Activated CD4-positive, alpha-beta T cell treated with anti-CD3 and anti-CD28 coated beads for 24 hours (primary cell): ENCODE measurements around the gene PRSS33.

ENCODE experiments used
- DNase-seq, 2 donors: peaks; one replicate each; pipeline ENCODE4 v3.0.0-alpha.2; 2020; ENCODE audit warnings: low read depth in 2 of 2

The PRSS33 gene

DNA sequence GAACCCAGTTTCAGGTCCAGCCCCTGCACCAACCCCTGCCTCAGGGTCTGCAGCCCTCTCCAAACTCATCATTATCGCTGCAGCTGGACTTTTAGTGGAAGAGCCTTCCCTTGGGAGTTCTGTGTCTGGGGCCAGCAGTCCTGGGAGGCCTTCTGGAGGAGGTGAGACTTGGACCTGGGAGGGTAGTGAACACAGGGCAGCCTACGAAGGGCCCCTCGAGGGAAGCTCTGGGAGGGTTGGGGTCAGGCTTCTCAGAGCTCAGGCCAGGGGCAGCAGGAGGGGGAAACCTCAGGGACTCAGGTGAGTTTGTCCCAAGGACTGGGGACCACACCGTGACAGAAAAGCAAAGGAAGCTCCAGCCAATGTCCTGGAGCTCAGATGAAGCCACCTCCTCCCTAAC is 46.2 kb downstream of the PRSS33 start:
- DNase-seq = no peak

DNA sequence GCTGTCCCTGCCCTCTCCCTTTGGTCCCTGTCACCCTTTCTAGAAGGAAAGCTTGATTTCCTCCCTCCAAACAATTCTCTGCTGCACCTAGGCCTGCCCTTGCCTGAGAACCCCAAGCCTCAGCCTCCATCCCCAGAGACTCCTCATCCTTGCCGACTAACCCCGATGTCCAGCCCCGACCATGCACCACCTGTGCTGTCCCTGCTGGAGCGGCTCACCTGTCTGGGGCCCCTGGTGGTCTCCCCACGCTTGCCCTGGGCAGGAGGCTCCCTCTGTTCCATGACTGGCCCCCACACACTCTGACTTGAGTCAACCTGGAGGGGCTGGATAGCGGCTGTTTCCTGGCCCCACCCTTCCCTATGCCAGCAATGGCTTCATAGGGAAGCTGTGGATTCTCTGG is 46.9 kb downstream of the PRSS33 start:
- no peak for DNase-seq

DNA sequence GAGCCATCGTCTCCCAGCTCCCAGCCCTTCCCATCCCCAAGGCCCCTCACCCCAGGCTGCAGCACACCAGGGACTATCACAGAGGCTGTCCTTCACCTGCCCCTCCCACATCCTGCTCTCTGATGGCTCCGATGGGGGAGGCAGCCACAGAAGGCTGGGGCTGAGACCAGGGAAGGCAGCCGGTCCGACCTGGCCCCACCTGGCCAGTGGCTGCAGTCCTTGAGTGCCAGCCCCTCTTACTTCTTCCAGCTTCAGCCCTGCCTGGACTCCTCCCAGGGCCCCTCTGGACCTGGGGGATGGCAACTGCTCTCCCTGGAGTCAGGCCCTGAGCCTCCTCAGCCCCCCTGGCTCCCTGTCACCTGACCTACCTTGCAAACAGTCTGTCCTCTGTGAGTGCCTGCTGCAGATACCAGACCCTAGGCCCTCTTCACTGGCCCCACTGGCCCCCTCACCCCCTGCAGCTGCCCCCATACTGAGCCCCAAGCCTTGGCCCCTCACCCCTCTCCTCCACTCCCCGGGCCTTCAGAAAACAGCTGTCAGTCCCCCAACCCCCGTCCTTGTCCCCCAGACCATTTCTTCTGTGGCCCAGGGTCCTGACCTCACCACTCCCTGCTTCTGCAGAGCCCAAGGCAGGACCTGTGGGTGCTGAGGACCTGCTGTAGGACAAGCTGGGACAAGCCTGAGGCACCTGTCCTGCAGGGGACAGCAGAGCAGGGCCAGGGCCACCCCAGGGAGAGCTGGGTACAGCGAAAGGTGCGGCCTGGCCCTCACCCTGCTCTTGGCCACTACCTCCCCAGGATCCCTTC is 47.5 kb downstream of the PRSS33 start:
- no peak for DNase-seq

DNA sequence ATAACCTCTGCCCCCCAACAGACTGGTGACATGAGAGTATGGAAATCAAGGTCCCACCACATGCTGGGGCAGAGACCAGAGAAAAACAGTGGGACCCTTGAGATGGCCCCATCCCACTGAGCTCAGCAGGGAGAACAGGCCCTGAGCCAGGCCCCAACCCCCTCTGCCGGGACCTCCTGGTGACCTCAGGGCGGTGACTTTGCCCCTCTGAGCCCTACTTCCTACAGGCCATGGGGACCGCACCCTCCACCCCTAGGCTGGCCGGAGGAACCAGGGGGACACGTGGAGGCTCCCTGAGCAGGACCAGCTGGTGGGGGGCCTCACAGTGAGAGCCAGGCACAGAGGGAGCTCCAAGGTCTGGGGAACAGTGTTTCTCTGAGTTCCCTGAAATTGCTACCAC is 48.7 kb downstream of the PRSS33 start:
- DNase-seq = no peak

DNA sequence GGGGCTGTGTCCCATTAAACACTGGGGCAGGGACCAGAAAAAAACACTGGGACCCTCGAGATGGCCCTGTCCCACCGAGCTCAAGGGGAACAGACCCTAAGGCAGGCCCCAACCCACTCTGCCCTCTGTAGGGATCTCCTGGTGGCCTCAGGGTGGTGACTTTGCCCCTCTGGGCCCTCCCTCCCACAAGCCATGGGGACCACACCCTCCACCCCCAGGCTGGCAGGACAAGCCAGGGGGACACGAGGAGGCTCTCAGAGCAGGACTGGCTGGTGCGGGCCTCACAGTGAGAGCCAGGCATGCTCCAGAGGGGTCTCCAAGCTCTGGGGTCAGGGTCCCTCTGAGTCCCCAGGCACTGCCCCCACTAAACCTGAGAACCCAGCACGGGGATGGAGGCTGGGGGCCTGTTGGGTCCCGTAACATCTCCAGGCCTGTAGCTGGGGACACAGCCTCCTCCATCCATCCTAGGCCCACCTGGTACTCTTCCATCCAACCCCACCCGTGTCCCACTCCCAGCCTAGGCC is 49.4 kb downstream of the PRSS33 start:
- DNase-seq = no peak

DNA sequence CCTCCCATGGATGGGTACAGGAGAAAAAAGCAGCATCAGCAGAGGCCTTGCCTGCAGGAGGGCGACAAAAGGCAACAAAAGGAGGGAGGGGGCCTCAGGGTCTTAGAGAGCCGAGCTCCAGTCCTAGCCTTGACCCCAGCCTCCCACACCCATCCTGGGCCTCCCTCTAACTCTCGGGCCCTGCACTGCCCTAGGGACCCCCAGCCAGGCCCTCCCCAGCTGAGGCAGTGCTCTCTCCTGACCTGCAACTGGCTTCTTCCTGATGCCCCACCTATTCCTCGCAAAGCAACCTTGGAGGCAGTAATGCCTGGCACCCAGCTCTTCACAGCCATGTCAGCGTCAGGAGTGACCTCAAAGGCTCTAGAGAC is 50.1 kb downstream of the PRSS33 start:
- DNase-seq = no peak

DNA sequence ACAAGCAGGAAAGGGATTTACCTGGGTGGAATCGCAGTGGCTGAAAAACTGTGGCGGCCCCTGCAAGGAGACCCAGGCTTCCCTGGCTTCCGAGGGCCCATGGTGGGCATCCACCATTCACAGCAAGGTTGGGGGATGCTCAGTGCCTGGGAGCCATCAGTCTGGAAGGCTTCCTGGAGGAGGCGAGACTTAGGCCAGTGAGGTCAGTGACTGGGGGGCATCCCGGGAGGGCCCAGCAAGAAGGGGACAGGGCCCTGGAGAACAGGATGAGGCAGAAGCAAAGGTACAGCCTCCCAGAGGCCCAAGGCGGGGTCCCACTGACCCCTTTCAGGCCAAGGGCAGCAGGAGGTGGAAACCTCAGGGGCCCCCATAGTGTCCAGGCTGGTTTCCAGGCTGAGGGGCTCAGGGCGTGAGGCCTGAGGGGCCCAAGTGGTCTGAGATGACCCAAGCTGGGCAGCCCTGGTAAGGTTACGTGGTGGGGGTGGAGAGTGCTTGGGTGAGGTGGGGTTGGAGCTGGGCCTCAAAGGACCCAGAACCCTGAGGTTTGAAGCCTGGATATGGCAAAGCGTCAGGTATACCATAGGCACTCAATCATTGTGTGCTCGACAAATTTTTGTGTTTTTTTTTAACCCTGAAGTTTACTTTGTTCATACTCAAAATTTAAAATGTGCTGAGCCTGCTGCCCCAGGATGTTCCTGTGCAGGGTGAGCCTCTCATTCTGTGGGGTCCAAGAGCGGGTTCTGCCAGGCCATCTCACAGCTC is 50.7 kb downstream of the PRSS33 start:
- no peak for DNase-seq

- DNase-seq = no peak
Measured at GRCh38 chr16:2734844-2735515, 52.4 kb downstream of the PRSS33 start.
